Measurements from ENCODE around the gene SAMD5. TPM values are rescaled to one million over a fixed set of nuclear protein-coding genes. Genes with fewer than 3 reads are reported as not detected.

SAMD5 gene
- total RNA-seq, 1 experiment from 2014 or later, result 0.04 TPM

- Mint-ChIP-seq H3K27ac (no peak overlapping the region), H3K9me3 (peaks cover 5 to 7% of the 10 kb centered on the region in 2 experiments; a peak in 4 of 5 replicates), H3K4me3 (no peak overlapping the region), H3K4me1 (peaks cover 11 to 15% of the 10 kb centered on the region in 2 experiments), H3K27me3 (ENCODE audit: low read depth) (no peaks in the 10 kb centered on the region; the same call in 1 of the 2 replicates), H3K36me3 (ENCODE audit: insufficient read depth in 1 of 3, low read depth in 3 of 3) (peaks cover 0 to 6% (median 5%) of the 10 kb centered on the region in 3 experiments; a peak in 3 of 7 replicates)
- no peak overlapping the region for H3K27ac ChIP-seq (ENCODE audit: insufficient read length, low read depth, low read length)
- H2BK120ac ChIP-seq (ENCODE audit: low read depth, low read length, poor library complexity, severe bottlenecking), result no peak overlapping the region
- no peak overlapping the region for H2AFZ ChIP-seq (ENCODE audit: low read length)
- no peak overlapping the region for H2BK15ac ChIP-seq (ENCODE audit: low read depth, low read length)
- H3K56ac ChIP-seq (ENCODE audit: insufficient read length, low read depth, low read length), result no peak overlapping the region
- no peak overlapping the region for H3K23ac ChIP-seq (ENCODE audit: insufficient read length, low read depth, low read length)
- no peak for DNase-seq
- H3K9me3 ChIP-seq (ENCODE audit: control insufficient read depth, low read depth, low read length), result no peaks in the 10 kb centered on the region
- no peak overlapping the region for H4K91ac ChIP-seq (ENCODE audit: insufficient read length, low read depth, low read length)
- no peak overlapping the region for H2AK5ac ChIP-seq (ENCODE audit: insufficient read length, low read length)
- no peak overlapping the region for H2BK12ac ChIP-seq (ENCODE audit: insufficient read length, low read depth, low read length)
- no peak overlapping the region for H2BK20ac ChIP-seq (ENCODE audit: low read depth, low read length, poor library complexity, severe bottlenecking)
- no peak overlapping the region for H3K18ac ChIP-seq (ENCODE audit: insufficient read length, low read depth, low read length)
- H3K23me2 ChIP-seq (ENCODE audit: insufficient read length, low read depth, low read length, poor library complexity, severe bottlenecking), result no peaks in the 10 kb centered on the region
- H4K20me1 ChIP-seq (ENCODE audit: control insufficient read depth, insufficient read depth, insufficient read length), result no peaks in the 10 kb centered on the region
- no peak overlapping the region for H3K4me2 ChIP-seq (ENCODE audit: insufficient read depth, insufficient read length, low read length)
- no peak overlapping the region for H4K8ac ChIP-seq (replicated peaks; ENCODE audit: insufficient read length, low read depth, low read length)
- H3K79me1 ChIP-seq (ENCODE audit: insufficient read depth, low read depth, low read length, poor library complexity, severe bottlenecking), result no peaks in the 10 kb centered on the region
- TF ChIP-seq CTCF (conservative IDR thresholded peaks at IDR 0.05), result no peak
- no peaks in the 10 kb centered on the region; the same call in 1 of the 2 replicates for H3K4me1 ChIP-seq (ENCODE audit: insufficient read depth, low read length)
- H4K5ac ChIP-seq (ENCODE audit: insufficient read length, low read depth, low read length), result no peak overlapping the region
- no peak overlapping the region for H3K14ac ChIP-seq (ENCODE audit: insufficient read depth, low read length)
- H3T11ph ChIP-seq (ENCODE audit: low read length), result no peak overlapping the region
- H3K79me2 ChIP-seq (ENCODE audit: insufficient read depth, low read length), result no peaks in the 10 kb centered on the region
- no peak overlapping the region for H3K4ac ChIP-seq (ENCODE audit: low read depth, low read length)
- H3K9ac ChIP-seq (ENCODE audit: extremely low read depth, insufficient read length, low read length), result no peak overlapping the region
- no peak overlapping the region for H2BK5ac ChIP-seq (ENCODE audit: insufficient read length, low read length)
- no peaks in the 10 kb centered on the region for H3K27me3 ChIP-seq (ENCODE audit: insufficient read depth, low read length)
- no CpG with 5 or more reads among the region's 6 CpGs for WGBS (ENCODE audit: extremely low coverage, insufficient read length, low lambda C conversion rate)
Observed at GRCh38 chr6:147546501-147547368, 38.2 kb downstream of the SAMD5 start.
